Forelimb muscle (tissue), 1 donor: ENCODE measurements around the gene TELO2. TPM values are rescaled to one million over a fixed set of nuclear protein-coding genes. Genes with fewer than 3 reads are reported as not detected.

Experiments used
- DNase-seq: peaks from one replicate; pipeline ENCODE4 v3.0.0-alpha.2; 2013; ENCODE audit warnings: low read depth
- polyA plus RNA-seq: library from polyadenylated mRNA; unstranded; fragments of 120-200 nt; gene quantifications from one replicate; pipeline ENCODE4 v1.2.1, GENCODE V29; 2013; ENCODE audit not compliant: insufficient read length

Gene TELO2
- polyA plus RNA-seq, 1 donor = 30.8 TPM

DNA sequence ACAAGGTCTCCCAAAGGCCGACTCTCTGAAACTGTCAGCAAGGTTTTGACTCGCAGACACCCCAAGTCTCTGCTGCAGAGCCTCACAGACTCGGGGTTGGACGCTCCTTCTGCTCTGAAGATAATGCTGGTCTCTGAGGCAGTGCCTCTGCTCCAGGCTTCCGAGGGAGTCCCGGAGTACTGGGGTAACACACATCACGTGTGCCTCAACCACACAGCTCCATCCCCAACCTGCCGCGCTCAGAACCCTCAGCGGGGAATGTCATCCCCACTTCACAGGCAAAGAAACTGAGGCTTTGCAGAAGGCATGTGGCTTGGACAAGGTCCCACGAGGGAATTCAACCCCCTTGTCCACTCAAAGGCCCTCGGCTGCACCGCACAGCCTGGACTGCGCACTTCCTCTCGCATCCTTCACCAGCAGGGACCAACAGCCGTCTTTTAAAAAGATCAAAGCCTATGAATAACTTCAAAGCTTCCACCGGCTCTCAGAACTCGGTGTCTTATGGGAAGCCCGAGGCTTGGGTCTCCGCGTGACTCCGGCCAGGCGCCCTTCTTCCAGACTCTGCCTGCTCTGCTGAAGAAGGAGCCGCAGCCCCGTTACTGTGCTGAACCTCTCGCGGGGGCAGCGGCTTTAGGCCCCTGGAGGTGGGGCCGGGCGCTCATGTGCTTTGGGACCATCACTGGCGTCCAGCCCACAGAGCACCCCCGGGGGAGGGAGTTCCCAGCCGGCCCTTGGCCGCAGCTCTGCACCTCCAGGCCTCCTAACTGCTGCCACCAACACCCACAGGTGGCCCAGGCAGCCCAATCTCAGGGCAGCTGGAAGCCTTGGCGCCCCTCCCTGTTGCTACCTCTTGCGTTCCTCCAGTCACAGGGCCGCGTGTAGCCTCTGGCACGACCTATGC is 42.5 kb downstream of the TELO2 start:
- DNase-seq = no peak

DNA sequence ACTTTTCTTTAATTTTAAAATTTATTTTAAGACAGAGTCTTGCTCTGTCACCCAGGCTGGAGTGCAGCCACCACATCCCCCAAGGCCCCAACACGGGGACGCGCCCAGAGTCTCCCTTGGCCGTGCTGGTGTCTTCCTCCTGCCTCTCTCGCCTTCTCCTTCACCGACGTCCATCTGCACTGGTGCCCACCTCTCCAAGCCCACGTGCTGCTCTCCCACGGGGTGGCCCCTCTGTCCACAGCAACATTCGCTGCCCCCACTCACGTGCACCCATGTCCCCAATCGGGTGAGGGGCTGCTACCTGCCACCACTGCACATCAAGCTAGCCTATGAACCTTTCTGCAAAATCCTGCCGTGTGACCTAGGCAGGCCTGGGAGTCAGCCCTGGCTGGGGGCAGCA is 43.4 kb downstream of the TELO2 start:
- no peak for DNase-seq

GRCh38 chr16:1537138-1537577 is 44.0 kb downstream of the TELO2 start:
- DNase-seq = no peak

GRCh38 chr16:1537763-1538289 is 44.7 kb downstream of the TELO2 start:
- DNase-seq = no peak

GRCh38 chr16:1538804-1539520 is 45.8 kb downstream of the TELO2 start:
- no peak for DNase-seq

- no peak for DNase-seq
These were observed 46.8 kb downstream of the TELO2 start for GRCh38 chr16:1539720-1540555.

DNA sequence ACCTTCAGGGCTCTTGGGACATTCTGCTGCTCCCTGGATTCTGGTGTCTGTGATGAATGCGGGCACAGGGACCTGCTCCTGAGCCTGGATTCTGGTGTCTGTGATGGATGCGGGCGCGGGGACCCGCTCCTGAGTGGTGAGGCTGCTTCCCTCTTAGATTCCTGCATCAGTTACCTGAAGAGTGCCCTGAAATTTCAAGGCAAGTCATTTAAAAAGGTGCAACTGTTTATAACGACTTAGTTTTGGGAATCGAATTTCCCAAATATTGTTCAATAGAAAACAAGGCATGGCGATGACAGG is 47.3 kb downstream of the TELO2 start:
- DNase-seq = no peak

GRCh38 chr16:1541293-1542165 is 48.4 kb downstream of the TELO2 start:
- no peak for DNase-seq

DNA sequence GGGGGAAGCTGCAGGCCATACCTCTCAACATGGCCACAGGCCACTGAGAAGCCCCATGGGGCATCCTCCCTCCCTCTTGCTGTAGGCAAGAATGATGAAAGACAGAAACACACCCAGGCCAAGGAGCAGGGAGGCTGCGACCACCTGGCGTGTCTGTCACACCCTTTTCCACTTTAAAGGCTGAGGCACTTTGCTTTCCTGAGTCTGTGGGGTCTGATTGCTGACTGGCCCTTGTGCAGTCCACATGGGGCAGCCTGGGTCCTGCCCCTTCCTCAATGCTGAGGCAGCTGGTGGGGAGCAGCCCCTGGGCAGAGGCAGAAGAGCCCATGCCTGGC is 49.0 kb downstream of the TELO2 start:
- no peak for DNase-seq

DNA sequence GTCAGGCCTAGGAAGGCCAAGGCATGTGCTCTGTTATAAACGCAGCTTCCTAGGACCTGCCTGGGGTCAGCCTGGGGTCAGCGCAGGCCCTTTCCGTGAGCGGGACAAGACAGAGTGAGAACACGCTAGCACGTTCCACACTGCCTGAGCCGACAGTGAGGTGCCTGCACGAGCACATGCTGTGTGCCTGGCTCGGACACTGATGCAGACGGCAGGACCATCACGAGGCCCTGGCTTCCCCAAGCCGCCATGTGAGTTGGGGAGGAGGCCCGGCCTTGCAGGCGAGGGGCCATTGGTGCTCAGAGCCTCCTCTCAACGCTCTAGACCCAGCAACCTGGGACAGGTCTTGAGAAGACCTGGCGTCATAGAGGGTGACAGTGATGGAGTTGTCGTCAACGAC is 49.4 kb downstream of the TELO2 start:
- DNase-seq = no peak

DNA sequence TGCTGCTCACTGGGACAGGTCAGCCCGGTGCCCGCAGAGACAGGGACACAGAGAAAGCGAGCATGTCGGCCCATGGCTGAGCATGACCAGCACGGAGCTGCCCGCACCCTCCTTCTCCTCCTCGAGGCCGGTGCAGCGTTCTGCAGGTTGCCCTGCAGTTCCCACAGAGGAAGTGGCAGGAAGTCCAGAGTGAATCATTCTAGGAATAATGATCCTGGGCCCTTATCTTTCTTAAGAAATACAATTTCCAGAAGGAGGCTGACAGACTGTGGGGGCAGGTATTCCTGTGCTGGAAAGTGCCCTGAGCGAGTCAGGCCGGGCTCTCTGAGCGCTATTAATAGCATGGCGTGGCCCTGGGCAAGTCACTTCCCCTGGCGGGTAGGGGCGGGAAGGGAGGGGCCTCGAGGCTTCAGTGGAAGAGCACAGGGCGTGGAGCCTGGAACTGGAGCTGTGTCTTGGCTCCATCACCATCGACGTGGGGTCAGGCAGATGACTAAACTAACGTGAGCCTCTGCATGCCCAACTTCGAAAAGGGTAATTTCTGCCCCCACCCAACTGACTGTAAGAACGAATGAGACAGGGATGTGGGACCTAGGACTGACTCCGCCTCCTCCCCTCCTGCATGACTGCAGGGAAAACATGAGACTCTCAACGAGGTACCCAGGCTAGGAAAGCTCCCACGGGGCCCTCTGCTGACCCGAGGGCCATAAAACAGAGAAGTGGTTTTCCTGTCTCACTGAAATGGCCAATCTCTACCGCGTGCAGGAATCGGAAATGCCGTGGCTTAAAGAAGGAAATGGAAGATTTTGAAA is 50.1 kb downstream of the TELO2 start:
- DNase-seq = no peak

DNA sequence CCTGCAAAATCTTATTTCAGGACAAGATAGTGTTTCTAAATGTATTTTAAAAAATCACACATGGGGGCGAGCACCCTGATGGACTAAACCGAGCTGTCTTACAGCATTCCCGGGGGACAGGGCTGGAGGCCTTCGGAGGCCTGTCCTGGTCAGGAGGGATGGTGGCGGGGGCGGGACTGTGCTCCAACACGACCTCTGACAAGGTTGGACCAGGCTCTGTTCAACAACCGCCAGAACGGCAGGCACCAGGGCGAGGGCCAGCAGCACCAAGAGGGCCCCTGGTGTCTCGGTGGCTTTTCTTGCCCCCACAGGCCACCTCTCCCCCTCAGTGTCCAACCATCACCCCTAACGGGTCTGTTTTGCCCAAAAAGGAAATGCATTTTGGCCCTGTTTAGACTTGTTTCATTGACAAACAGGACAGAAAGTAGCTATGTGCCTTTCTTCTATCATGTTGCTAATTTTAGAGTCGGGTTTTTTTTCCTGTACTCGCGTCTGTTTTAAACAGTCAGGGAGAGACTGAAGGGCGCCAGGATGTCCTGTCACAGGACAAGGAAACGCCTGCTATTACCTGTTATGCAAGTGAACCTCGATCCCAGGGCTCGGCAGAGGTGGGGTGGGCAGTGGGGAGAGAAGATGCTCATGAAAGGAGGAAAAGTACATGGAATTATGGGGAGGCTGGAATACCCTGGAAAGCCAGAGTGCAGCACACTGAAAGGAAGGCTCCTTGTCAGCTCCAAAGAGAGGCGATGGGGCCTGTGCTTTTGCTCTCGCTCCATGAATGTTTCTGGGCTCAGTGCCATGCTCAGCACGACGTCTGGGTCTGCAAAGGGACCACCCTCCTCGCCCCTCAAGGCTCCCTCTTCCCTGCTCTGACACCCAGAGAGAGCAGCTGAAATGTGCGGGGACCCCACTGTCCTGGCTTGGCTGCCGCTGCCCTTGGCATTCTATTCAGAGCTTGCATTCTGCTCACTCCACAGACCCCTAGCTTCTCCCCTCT is 52.2 kb downstream of the TELO2 start:
- no peak for DNase-seq

GRCh38 chr16:1546430-1546829 is 53.3 kb downstream of the TELO2 start:
- DNase-seq = no peak

GRCh38 chr16:1548233-1548632 is 55.1 kb downstream of the TELO2 start:
- DNase-seq = no peak

DNA sequence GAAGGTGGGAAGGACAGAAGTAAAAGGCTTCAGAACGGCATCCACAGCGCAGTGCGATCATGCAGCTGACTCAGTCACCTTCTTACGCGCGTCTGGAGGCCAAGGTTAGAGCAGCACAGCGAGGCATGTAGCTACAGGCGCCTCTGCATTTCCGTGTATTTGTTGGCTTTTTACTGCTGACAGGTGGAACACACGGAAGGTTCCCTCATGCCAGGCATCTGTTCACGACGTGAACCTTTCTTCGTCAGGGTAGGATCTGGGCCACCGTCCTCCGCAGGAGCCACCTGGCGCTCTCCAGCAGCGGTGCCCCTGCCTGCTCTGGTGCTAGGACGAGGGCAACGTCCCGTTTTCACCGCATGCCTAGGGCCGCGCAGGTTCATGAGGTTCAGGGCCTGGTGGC is 55.6 kb downstream of the TELO2 start:
- DNase-seq = no peak

DNA sequence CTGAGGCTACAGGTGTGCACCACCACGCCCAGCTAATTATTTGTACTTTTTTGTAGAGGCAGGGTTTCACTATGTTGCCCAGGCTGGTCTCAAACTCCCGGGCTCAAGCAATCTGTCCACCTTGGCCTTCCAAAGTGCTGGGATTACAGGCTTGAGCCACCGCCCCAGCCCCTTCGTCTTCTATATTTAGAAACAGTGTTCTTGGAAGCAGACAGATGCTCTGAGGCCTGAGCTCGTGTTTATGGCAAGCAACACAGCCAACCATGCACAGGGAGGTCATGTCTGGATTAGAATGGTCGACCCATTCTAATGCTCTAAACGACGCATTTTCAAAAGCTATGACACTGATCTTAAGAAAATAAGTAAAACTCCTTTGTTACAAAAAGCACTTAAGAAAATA is 56.9 kb downstream of the TELO2 start:
- DNase-seq = no peak

DNA sequence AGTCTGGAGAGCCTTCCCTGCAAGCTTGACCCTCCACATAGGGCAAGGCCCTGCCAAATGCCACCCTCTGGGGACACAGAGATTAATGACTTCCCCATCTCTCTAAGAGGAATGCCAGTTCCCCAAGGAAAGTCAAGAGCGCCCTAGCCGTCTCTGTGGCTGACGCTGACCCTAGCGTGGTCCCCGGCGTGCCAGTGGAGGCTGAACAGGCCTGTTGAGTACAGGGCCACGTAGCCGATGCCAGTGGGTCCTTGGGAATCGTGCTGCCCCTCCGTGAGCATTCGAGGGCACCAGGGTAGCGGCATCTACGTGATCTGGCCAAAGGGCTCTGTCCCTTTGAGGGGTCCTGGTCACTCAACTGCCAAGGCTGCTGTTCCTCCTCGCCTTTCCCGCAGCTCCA is 57.5 kb downstream of the TELO2 start:
- DNase-seq = no peak

- DNase-seq = no peak
These were observed 58.0 kb downstream of the TELO2 start for GRCh38 chr16:1551166-1551565.

GRCh38 chr16:1552129-1552528 is 59.0 kb downstream of the TELO2 start:
- DNase-seq = no peak
